Fibroblast of upper back skin (primary cell): ENCODE results near the gene CYP8B1.
A peak's percentile ranks its signal among the peaks of the same experiment; 100 is the strongest.

Experiments used
- DNase-seq: peaks from one replicate; pipeline ENCODE4 v3.0.0-alpha.2; 2013

CYP8B1 gene

GRCh38 chr3:42875325-42876151, at the start of gene CYP8B1:
TSS of gene CYP8B1 (minus strand) at chr3:42875879. CDS start at chr3:42875816, 63 bp downstream.
- no peak for DNase-seq

DNA sequence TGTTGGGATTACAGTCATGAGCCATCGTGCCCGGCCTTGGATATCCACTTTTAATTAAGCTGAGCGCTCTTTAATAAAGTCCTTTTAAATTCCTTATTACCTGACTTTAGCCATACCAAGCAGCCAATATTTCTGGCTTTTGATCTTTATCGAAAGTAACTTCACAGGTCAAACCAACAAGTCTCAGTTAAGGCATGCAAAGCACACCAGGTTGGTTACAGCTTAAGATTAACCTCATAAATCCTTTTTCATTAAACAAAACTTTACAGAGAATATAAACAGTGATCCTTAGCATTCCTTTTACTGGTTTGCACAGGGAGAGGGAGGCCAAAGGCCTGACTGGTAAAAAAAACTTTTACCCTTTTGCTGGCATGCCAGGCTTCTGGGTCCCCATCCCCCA, 47.9 kb upstream of the CYP8B1 start:
- DNase-seq: no peak

GRCh38 chr3:42914771-42915515, 39.3 kb upstream of the CYP8B1 start:
- DNase-seq: no peak

DNA sequence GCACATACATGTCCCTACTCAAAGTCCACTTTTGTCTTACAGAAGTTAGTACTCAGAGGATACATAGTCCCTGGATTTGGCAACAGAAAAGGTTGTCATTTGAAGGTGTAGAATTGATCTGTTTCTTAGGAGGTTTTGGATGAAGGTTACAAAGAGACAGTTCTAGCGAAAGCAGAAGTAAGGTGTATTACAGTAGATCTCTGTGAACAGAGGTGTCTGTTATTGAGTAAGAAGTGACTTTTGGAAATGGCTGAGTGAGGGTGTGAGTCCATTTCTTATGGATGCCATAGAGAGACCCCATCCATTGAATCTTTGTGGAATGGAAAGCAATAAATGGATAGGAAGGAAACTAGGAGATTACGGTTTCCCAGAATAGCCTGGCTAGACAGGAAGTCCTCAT, 35.9 kb upstream of the CYP8B1 start:
- no peak for DNase-seq

DNA sequence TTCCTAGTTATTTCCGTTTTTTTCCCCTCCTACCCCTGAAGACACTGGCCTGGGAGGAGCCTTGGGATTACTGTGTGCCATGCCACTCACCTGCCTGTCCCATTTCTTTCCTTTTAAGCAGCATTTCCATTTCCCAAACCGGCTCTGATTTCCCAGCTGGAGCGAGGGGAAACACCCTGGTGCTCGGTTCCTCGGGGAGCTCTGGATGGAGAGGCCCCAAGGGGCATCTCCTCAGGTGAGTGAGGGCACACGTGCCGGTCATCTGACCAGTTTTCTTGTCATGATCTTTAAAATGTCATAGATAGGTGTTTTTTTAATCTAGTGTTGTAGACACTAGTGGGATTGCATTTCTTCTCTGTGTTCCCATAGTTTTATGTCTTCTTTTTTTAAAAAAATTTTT, 33.0 kb upstream of the CYP8B1 start:
- DNase-seq: no peak

DNA sequence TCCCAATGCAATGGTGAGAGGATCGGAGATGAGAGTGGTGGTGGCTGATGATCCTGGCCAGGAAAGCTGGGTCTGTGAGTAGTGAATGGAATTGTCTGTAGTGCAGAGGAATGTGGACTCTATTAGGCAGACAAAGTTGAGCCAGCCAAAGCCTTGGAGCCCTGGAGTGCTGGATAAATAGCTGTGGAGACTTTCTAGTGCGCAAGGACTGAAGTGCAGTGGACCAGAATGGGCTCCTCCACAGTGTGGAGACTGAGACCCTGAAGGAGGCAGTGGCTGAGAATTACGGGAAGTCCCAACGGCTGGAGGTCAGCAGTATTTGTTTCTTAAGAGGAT, 31.1 kb upstream of the CYP8B1 start:
- peak; percentile 4 for DNase-seq

DNA sequence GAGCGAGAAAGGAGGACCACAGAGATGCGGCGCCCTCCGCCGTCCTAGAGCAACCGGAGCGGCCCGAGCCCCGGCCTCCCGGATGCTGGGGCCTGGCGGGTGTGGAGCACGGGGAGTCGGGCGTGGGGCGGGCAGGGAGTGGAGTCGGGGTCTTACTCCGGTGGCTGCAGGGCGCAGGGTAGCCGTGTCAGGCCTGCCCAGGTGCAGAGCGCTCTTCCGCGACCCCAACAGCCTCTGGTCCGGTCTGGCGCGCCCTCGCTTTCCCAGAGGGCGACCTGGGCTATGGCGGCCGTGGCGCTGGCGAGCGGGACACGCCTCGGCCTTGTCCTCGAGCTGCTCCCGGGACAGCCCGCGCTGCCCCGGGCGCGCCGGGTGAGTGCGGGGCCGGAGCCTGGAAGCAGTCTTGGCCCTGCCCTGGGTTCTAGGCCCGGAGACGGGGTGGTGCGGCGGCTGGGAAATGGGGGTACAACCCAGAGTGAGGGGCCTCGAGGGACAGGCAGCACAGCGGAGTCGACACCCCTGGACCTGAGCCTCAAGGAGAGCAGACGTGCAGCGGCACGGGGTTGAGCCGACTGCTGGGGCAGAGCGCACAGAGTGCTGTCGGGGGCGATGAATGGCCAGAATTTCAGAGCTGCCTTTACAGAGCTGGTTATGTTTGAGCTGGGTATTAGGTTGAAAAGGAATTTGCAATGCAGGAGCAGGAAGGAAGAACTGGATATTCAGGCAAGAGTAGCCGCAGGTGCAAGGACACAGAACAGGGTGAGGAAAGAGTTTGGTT, 30.6 kb upstream of the CYP8B1 start, which contains the start of gene ZNF662:
Gene ZNF662, plus strand, starts transcription at position 73 of the 778 bp plus-strand sequence. CDS start 1,973 bp downstream, outside the sequence.
- peak; percentile 20 for DNase-seq

GRCh38 chr3:42905740-42906069, 30.0 kb upstream of the CYP8B1 start:
- no peak for DNase-seq

GRCh38 chr3:42904076-42904475, 28.4 kb upstream of the CYP8B1 start:
- no peak for DNase-seq

GRCh38 chr3:42902257-42902656, 26.6 kb upstream of the CYP8B1 start:
- no peak for DNase-seq

DNA sequence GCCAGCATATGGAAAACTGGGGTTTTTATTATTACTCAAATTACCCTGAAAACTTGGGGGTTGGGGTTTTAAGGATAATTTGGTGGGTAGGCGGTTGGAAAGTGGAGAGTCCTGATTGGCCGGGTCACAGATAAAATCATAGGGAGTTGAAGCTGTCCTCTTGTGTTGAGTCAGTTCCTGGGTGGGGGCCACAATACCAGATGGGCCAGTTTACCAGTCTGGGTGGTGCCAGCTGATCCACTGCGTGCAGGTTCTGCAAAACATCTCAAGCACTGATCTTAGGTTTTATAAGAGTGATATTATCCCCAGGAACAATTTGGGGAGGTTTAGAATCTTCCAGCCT, 25.4 kb upstream of the CYP8B1 start:
- no peak for DNase-seq

DNA sequence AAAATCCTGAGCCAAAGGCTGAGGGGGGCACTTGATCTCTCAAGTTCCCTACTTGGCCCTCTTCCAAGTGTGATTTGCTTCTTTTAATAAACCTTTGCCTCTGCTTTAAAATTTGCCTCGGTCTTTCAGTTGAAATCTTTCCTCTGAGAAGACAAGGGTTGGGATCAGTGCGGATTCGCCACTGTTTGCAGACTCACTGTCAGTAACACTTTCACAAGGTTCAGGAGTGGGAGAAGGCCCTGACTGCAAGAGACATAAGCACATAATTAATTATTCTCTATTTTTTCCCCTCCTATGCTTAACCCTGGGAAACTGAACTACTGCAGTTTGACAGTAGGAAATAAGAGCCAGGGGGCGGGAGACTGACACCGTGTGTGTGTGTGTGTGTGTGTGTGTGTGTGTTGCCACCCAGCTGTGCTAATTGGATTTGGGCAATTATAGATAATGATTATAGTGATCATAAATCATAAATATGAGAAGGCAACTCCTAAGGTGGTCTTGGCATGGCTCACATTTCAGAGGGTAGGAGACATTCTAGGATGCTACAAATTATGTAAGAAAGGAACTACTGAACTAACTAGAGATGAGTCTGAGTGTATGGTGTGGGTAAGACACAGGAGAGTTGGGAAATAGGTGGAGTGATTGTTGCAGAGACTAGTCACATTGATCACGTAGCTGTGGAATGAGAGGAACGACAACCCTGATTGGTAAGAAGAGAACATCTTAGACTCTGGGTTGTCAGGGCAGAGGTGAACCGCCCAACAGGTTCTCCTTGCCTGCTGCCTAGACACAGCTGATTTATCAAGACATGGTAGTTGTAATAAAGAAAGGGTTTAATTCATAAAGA, 24.8 kb upstream of the CYP8B1 start:
- no peak for DNase-seq

DNA sequence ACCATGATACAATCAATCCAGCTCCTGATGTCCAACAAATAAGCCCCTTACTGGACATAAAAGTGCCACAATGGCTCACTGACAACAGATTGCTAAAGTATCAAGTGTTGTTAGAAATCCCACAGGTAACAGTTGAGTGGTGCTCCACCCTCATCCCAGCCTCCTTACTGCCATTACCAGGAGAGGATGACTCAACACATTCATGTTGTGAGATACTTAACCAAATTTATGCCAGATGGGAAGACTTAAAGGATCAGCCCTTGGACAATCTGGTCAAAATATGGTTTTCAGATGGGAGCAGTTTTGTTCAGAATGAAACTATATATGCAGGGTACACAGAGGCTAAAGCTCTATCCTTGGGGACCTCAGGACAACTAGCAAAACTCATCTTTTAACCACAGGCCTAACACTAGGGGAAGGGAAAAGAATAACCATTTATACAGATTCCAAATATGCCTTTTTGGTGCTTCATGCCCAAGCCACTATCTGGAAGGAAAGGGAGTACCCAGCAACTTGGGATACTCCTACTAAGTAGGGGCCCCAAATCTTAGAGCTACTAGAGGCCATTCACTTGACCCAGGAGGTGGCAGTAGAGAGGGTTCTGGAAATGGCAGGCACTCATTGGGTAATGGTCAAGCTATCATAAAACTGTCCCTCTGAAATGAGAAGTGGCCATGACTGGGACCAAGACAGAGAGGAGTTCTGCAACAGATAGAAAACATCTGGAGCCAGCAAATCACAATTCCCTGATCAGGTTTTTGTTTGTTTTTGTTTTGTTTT, 23.4 kb upstream of the CYP8B1 start:
- DNase-seq: no peak

GRCh38 chr3:42895580-42895868, 19.8 kb upstream of the CYP8B1 start:
- no peak for DNase-seq

GRCh38 chr3:42894698-42895579, 19.3 kb upstream of the CYP8B1 start:
- DNase-seq: no peak

GRCh38 chr3:42892807-42893206, 17.1 kb upstream of the CYP8B1 start:
- no peak for DNase-seq

GRCh38 chr3:42892169-42892568, 16.5 kb upstream of the CYP8B1 start:
- DNase-seq: no peak

DNA sequence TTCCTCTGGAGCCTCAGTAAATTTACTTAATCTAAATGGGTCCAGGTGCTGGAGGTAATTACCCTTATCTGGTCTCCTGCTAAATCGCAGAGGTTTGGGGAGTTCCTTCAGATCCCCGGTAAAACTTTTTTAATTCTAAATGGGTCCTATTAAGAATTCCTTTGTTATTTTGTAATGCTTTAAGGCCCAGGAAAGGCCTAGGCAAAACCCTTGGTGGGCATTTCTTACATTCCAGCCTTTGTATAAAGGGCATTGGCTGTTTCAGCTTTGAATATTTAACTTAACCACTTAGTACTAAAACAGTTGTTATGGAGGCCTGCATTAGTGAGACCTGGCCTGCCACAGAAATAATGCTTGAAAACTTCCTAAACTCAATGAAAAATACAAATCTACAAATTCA, 15.4 kb upstream of the CYP8B1 start:
- DNase-seq: no peak

- no peak for DNase-seq
Observed at GRCh38 chr3:42887084-42887483, 11.4 kb upstream of the CYP8B1 start.

DNA sequence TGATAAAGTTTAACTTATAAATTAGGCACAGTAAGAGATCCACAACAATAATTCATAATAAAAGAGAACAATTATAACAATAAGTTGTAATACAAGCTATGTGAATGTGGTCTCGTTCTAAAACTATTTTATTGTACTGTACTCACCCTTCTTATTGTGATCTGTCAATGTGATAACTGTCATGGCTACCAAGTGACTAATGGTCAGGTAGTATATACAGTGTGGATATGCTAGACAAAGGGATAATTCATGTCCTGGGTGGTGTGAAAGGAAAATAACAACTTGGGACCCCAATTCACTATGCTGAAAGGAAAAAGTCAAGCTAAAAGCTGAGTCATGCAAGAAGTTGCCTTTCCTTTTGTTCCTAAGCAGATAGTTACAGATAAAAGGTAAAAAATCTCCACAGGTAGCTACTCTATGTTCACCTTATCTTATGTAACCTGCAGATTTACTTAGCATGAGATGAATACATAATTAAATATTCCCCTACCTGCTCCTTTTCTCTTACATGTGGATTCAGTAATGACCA, 10.7 kb upstream of the CYP8B1 start:
- DNase-seq: no peak

DNA sequence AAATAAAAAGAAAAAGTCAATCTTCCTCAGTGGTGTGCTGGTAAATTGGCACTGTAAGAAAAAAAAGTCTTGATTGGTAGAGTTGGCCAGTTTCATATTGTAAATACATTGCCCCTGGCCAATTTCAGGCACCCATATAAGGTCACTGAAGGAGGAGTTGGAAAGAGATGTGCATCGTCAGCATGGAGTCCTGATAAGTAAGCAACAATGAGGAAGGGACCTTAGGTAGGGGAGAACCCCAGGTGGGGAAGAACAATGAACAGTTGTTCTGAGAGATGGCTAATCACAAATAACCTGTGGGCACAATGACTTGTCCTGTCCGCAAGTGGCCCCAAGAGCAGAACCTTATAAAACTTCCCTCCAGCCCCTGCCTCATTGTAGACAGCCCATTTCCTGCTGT, 8.6 kb upstream of the CYP8B1 start:
- DNase-seq: no peak
